K562 (cell line): Measurements from ENCODE around the gene AQP2. TPM values are rescaled to one million over a fixed set of nuclear protein-coding genes. Genes with fewer than 3 reads are reported as not detected.
A peak's percentile ranks its signal among the peaks of the same experiment; 100 is the strongest.

Experiments used
- ATAC-seq: fragments of 200-7000 bp; cut with Tn5 transposase; 3 replicates; pipeline ENCODE4 v1.9.1; 2020; ENCODE audit warnings: moderate library complexity
- BruUV-seq: library from RNA; stranded (reverse); fragments of 400-500 nt; replicated peaks from 2 replicates; lab custom pipeline; 2021; lab: Mats Ljungman, UMichigan
- CTCF ChIA-PET: fragments of 300-600 bp; formaldehyde crosslinking; extraction: SDS; loops from one replicate; lab custom pipeline; 2021; ENCODE audit warnings: low intra/inter-chr PET ratio; lab: Yijun Ruan, JAX
- POLR2A ChIA-PET: fragments of 300-600, 350-650 bp; sonication (Branson Sonifier 250); formaldehyde crosslinking; extraction: SDS; loops from one replicate; lab custom pipeline; 2021; ENCODE audit warnings: antibody characterized with exemption, inconsistent platforms; lab: Yijun Ruan, JAX
- DNase-seq, 4 experiments: peaks; one replicate each; pipeline versions ENCODE4 v3.0.0 to v3.0.0-alpha.2; 2011 to 2018; ENCODE audit warnings: low spot score in 3 of 4, mixed read lengths in 3 of 4; ENCODE audit errors: extremely low read depth in 1 of 4
- FAIRE-seq: peaks from 2 replicates; lab custom pipeline; 2011; peaks lifted over from hg19 to GRCh38; lab: Jason Lieb, UNC
- H2AFZ ChIP-seq: 2 replicates; pipeline ENCODE4 v1.6.0; 2011; ENCODE audit warnings: low read depth, low read length, control low read depth, inconsistent platforms
- H3K27ac ChIP-seq: fragments of 200-600 bp; 3 replicates; pipeline ENCODE4 v1.8.0; 2011; ENCODE audit warnings: low read depth, mild to moderate bottlenecking, control low read depth, inconsistent platforms, low read length, moderate library complexity, mixed read lengths; ENCODE audit errors: extremely low read depth
- H3K27me3 ChIP-seq, 2 experiments: fragments of 300-600 bp in 1 of 2; 2 replicates in 1 of 2; 3 replicates in 1 of 2; pipeline versions ENCODE4 v1.6.0 to v1.8.0; 2011; ENCODE audit warnings: inconsistent platforms in 2 of 2, low read length in 2 of 2, mild to moderate bottlenecking in 1 of 2, mixed read lengths in 1 of 2, moderate library complexity in 1 of 2; ENCODE audit not compliant: control insufficient read depth in 2 of 2, insufficient read depth in 2 of 2
- H3K36me3 ChIP-seq: fragments of 300-600 bp; 3 replicates; pipeline ENCODE4 v1.8.0; 2011; ENCODE audit warnings: mild to moderate bottlenecking, low read length, inconsistent platforms; ENCODE audit not compliant: control insufficient read depth, insufficient read depth
- H3K4me1 ChIP-seq, 2 experiments: fragments of 200-600 bp in 1 of 2; replicated peaks in 1 of 2; 2 replicates in 1 of 2; 3 replicates in 1 of 2; pipeline versions ENCODE4 v1.5.1 to v1.8.0; 2011; ENCODE audit warnings: inconsistent platforms in 2 of 2, low read length in 2 of 2, mild to moderate bottlenecking in 1 of 2, mixed read lengths in 1 of 2, moderate library complexity in 1 of 2; ENCODE audit not compliant: control insufficient read depth in 2 of 2, insufficient read depth in 2 of 2
- H3K4me2 ChIP-seq: 2 replicates; pipeline ENCODE4 v1.6.1; 2011; ENCODE audit warnings: low read length, control low read depth, inconsistent platforms, mixed read lengths; ENCODE audit not compliant: insufficient read depth
- H3K4me3 ChIP-seq: fragments of 200-600 bp; sonication (generic), shearing (Covaris generic); 2 replicates; pipeline ENCODE4 v1.5.1; 2016; ENCODE audit warnings: control low read depth, inconsistent platforms
- H3K79me2 ChIP-seq: fragments of 200-600 bp; 3 replicates; pipeline ENCODE4 v1.8.0; 2011; ENCODE audit warnings: low read length, inconsistent platforms; ENCODE audit not compliant: control insufficient read depth, insufficient read depth
- H3K9ac ChIP-seq, 2 experiments: 2 replicates each; pipeline versions ENCODE4 v1.6.0 to v1.6.1; 2011; ENCODE audit warnings: low read depth in 2 of 2, low read length in 2 of 2, control low read depth in 1 of 2, inconsistent platforms in 1 of 2, mild to moderate bottlenecking in 1 of 2, mixed read lengths in 1 of 2; ENCODE audit not compliant: insufficient read depth in 1 of 2
- H3K9me1 ChIP-seq: one replicate; pipeline ENCODE4 v1.6.0; 2011; ENCODE audit warnings: inconsistent platforms, mild to moderate bottlenecking, low read length, moderate library complexity; ENCODE audit not compliant: control insufficient read depth, insufficient read depth
- H3K9me3 ChIP-seq: replicated peaks from 2 replicates; pipeline ENCODE4 v1.5.1; 2011; ENCODE audit warnings: low read depth, low read length, inconsistent platforms; ENCODE audit not compliant: control insufficient read depth, insufficient read depth
- H4K20me1 ChIP-seq: replicated peaks from 2 replicates; pipeline ENCODE4 v1.6.1; 2011; ENCODE audit warnings: low read length, inconsistent platforms, mixed read lengths; ENCODE audit not compliant: control insufficient read depth, insufficient read depth
- ARID1B ChIP-seq: fragments of 450-650 bp; IDR thresholded peaks from 2 replicates; pipeline ENCODE4 v1.6.1; 2016; ENCODE audit warnings: antibody characterized with exemption, mild to moderate bottlenecking, inconsistent platforms
- CBFA2T3 ChIP-seq: fragments of 450-650 bp; IDR thresholded peaks from 2 replicates; pipeline ENCODE4 v1.6.1; 2017
- CTBP1 ChIP-seq: fragments of 450-650 bp; IDR thresholded peaks from 2 replicates; pipeline ENCODE4 v1.6.1; 2016; ENCODE audit warnings: borderline replicate concordance
- DPF2 ChIP-seq: fragments of 450-650 bp; IDR thresholded peaks from 2 replicates; pipeline ENCODE4 v1.6.1; 2016
- HNRNPH1 ChIP-seq: fragments of 200-400 bp; formaldehyde crosslinking; optimal IDR thresholded peaks from 2 replicates; pipeline ENCODE3; 2017; ENCODE audit warnings: low read depth, mild to moderate bottlenecking, low read length, moderate library complexity
- KDM1A ChIP-seq, 2 experiments: fragments of 450-650 bp; IDR thresholded peaks; 2 replicates each; pipeline ENCODE4 v1.6.1; 2016; ENCODE audit warnings: mild to moderate bottlenecking in 2 of 2
- MEIS2 ChIP-seq: fragments of 450-650 bp; IDR thresholded peaks from 2 replicates; pipeline ENCODE4 v1.6.1; 2014; ENCODE audit warnings: mild to moderate bottlenecking; ENCODE audit not compliant: partially characterized antibody
- NFIC ChIP-seq: fragments of 450-650 bp; IDR thresholded peaks from 2 replicates; pipeline ENCODE4 v1.6.1; 2017; ENCODE audit warnings: mild to moderate bottlenecking, inconsistent platforms
- NR2C2 ChIP-seq, 2 experiments: fragments of 200-800 bp in 1 of 2; sonication (Bioruptor generic) in 1 of 2; sonication (generic) in 1 of 2; formaldehyde crosslinking in 1 of 2; IDR thresholded peaks; 2 replicates each; pipeline versions ENCODE4 v1.6.1 to v1.8.0; 2016 to 2022; ENCODE audit warnings: mild to moderate bottlenecking in 1 of 2, missing compliant biosample characterization in 1 of 2, missing genetic modification characterization in 1 of 2, missing genetic modification reagents in 1 of 2
- PKNOX1 ChIP-seq: fragments of 450-650 bp; IDR thresholded peaks from 2 replicates; pipeline ENCODE4 v1.6.1; 2016
- TEAD1 ChIP-seq, 2 experiments: fragments of 450-650 bp in 1 of 2; sonication (generic) in 1 of 2; formaldehyde crosslinking; IDR thresholded peaks; 2 replicates each; pipeline versions ENCODE4 v1.4.0 to v1.8.0; 2020 to 2022; ENCODE audit warnings: mild to moderate bottlenecking in 2 of 2, missing genetic modification reagents in 1 of 2
- ZNF239 ChIP-seq: fragments of 250-450 bp; sonication (Bioruptor Pico); IDR thresholded peaks from 2 replicates; pipeline ENCODE4 v1.4.0; 2020; ENCODE audit warnings: mild to moderate bottlenecking
- ZNF644 ChIP-seq: fragments of 200-800 bp; sonication (Bioruptor generic); IDR thresholded peaks from 2 replicates; pipeline ENCODE4 v1.6.1; 2016; ENCODE audit warnings: low read depth, missing genetic modification characterization, missing compliant biosample characterization
- WGBS: fragments of 100-300 bp; shearing (Covaris generic); methylation state at CpG from one replicate; pipeline ENCODE4 v1.1.6; 2016; ENCODE audit warnings: low coverage, mixed read lengths; ENCODE audit not compliant: insufficient coverage; ENCODE audit errors: missing lambda C conversion rate; 5-methylcytosine and 5-hydroxymethylcytosine counted together
- in situ Hi-C: fragments of 300-500 bp; cut with MboI; formaldehyde crosslinking; loops from 4 replicates; pipeline ENCODE4 v1.15.0; 2018; ENCODE audit warnings: inconsistent platforms, mixed read lengths
- intact Hi-C: fragments of 100-400 bp; cut with micrococcal nuclease; formaldehyde crosslinking; loops from 2 replicates; pipeline ENCODE4 v1.14.2; 2022
- polyA plus RNA-seq, 8 experiments: library from polyadenylated mRNA; depleted of rRNA in 4 of 8; stranded (reverse) in 5 of 8; unstranded in 3 of 8; fragments of >200 nt; fragmentation: Nextera tagmentation in 2 of 8; fragmentation: Illumina TruSeq in 1 of 8; extraction: Ambion mirVana in 2 of 8; extraction: Trizol in 1 of 8; gene quantifications; 2 replicates each; pipeline versions ENCODE4 v1.2.1 to v1.2.3, GENCODE V29; 2011 to 2014; ENCODE audit warnings: inconsistent platforms in 1 of 8, missing spikeins in 1 of 8
- total RNA-seq, 7 experiments: library from RNA; depleted of rRNA in 6 of 7; stranded (reverse); fragments of >200 nt in 6 of 7; fragmentation: Illumina TruSeq in 2 of 7; extraction: Trizol in 2 of 7; gene quantifications; 2 replicates each; pipeline versions ENCODE4 v1.2.1 to v1.2.3, GENCODE V29; 2011 to 2021; ENCODE audit warnings: low replicate concordance in 1 of 7
- TF ChIP-seq, protein P1 (sequence below), 2 experiments: IDR thresholded peaks; 2 replicates each; pipeline ENCODE4 v1.6.1; 2011; ENCODE audit warnings: borderline replicate concordance in 1 of 2, control low read depth in 1 of 2, low read depth in 1 of 2, low read length in 1 of 2, mild to moderate bottlenecking in 1 of 2, mixed read lengths in 1 of 2, moderate library complexity in 1 of 2; ENCODE audit not compliant: insufficient read depth in 1 of 2, insufficient read length in 1 of 2, poor library complexity in 1 of 2, severe bottlenecking in 1 of 2; ENCODE audit errors: extremely low read depth in 1 of 2
- TF ChIP-seq, protein P2 (sequence below), 2 experiments: IDR thresholded peaks in 1 of 2; conservative IDR thresholded peaks in 1 of 2; 2 replicates each; pipeline ENCODE4 v1.6.1; 2016; ENCODE audit warnings: low read depth in 2 of 2, mild to moderate bottlenecking in 1 of 2, missing compliant biosample characterization in 1 of 2, missing genetic modification characterization in 1 of 2, moderate library complexity in 1 of 2

Gene AQP2
- total and polyA plus RNA-seq, 9 of the 15 experiments (the other 6 are each of a cell fraction or from before 2014, with no cell fraction given): not detected

DNA sequence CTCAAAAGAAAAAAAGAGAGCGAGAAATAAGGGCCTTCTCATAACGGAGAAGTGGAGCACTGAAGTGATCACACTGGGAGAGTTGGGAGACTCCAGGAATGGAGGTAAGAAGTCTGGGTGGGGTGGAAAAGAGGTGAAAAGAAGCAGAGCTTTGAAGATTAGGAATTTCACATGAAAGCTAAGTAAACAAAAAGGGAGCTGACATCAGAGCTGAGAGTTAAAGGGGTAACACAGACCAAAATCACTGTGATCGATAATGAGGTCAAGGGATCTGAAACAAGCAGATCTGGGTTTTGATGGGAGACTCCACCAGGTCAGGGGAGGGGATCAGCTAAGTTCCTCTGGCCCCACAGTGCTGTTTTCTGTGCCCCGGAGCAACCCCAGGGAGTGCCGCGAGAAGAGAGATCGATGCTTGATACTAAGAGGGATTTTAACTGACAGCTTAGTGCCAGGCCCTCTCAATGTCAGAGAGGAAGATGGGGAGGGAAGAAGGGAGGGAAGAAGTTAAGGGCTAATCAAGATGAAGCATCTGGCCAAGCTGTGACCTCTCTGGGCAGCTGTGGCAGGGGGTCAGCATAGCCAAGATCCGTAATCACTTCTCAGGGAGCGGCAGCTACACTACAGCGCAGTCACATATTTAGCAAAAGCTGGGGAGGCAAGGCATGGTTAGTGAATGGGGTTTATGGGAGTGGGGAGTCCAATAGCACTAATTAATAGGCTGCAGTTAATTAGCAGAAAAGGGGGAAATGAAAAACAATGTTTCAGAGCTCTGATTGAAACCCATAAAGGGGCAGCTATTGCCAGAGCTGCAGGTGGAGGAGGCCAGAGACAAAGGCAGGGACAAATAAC is 30.2 kb downstream of the AQP2 start:
- Histone ChIP-seq H3K4me1 (peaks cover 26% of the 10 kb centered on the region in 2 experiments), H3K79me2 (no peaks in the 10 kb centered on the region), H3K9me1 (no peaks in the 10 kb centered on the region), H3K27ac (no peak overlapping the region), H3K9me3 (no peaks in the 10 kb centered on the region), H2AFZ (no peak overlapping the region), H4K20me1 (peaks cover 5% of the 10 kb centered on the region), H3K27me3 (no peaks in the 10 kb centered on the region), H3K9ac (peak overlapping the region in 1 of 2 experiments; percentile 11; a peak in 1 of 4 replicates), H3K36me3 (peaks cover 10% of the 10 kb centered on the region; the same call in 2 of the 3 replicates), H3K4me2 (no peak overlapping the region), H3K4me3 (no peak overlapping the region)
- ATAC-seq (no peak; the same call in none of the 3 replicates), DNase-seq (peak in 3 of 4 experiments; percentile 33 to 42 (median 40)), FAIRE-seq (peak; percentile 11)
- POLR2A ChIA-PET: interaction anchor here (0.6 to 2.1 kb wide), 6 partner anchors 14 to 187 kb away, joined by 3 to 14 read pairs (median 4); partner anchors contain the start of genes CERS5 and RACGAP1
- CTCF ChIA-PET: no interaction called here
- intact Hi-C loops: loop anchor here (5.0 kb wide), 1 partner anchor 47 kb away; the partner anchor contains the start of gene RACGAP1
- no TSS peak for BruUV-seq
- in situ Hi-C loops: no loop called here
- 15% methylated on average over 8 of the region's 10 CpGs for WGBS
- peak; percentile 11; the same call in 1 of the 2 replicates for TF ChIP-seq NFIC
- TF ChIP-seq CBFA2T3: peak; percentile 65
- TF ChIP-seq ZNF644: no peak
- TF ChIP-seq PKNOX1: peak; percentile 89
- TF ChIP-seq ARID1B: peak; percentile 68
- no peak for TF ChIP-seq NR2C2 (CRISPR knock-in tag; IDR thresholded peaks at IDR 0.05)
- 0 out of 2 replicates have a peak, but pooled peaks have one; percentile 38 for TF ChIP-seq NR2C2 (tag; IDR thresholded peaks at IDR 0.05)
- no peak for TF ChIP-seq TEAD1 (CRISPR knock-in tag; IDR thresholded peaks at IDR 0.05)
- TF ChIP-seq, protein P1, sequence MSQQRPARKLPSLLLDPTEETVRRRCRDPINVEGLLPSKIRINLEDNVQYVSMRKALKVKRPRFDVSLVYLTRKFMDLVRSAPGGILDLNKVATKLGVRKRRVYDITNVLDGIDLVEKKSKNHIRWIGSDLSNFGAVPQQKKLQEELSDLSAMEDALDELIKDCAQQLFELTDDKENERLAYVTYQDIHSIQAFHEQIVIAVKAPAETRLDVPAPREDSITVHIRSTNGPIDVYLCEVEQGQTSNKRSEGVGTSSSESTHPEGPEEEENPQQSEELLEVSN (IDR thresholded peaks at IDR 0.05; ENCODE audit: borderline replicate concordance in 1 of 2, extremely low read depth in 1 of 2, insufficient read depth in 1 of 2, insufficient read length in 1 of 2, low read depth in 1 of 2, low read length in 1 of 2, poor library complexity in 1 of 2, severe bottlenecking in 1 of 2): no peak
- TF ChIP-seq, protein P2, sequence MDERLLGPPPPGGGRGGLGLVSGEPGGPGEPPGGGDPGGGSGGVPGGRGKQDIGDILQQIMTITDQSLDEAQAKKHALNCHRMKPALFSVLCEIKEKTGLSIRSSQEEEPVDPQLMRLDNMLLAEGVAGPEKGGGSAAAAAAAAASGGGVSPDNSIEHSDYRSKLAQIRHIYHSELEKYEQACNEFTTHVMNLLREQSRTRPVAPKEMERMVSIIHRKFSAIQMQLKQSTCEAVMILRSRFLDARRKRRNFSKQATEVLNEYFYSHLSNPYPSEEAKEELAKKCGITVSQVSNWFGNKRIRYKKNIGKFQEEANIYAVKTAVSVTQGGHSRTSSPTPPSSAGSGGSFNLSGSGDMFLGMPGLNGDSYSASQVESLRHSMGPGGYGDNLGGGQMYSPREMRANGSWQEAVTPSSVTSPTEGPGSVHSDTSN (CRISPR knock-in tag; IDR thresholded peaks at IDR 0.05; ENCODE audit: low read depth): no peak
- TF ChIP-seq, protein P2 (tag; conservative IDR thresholded peaks at IDR 0.05; ENCODE audit: low read depth): peak; percentile 42; the same call in 1 of the 2 replicates
- TF ChIP-seq HNRNPH1: no peak
- 0 out of 2 replicates have a peak, but pooled peaks have one; percentile 15 for TF ChIP-seq DPF2
- TF ChIP-seq KDM1A (IDR thresholded peaks at IDR 0.05): peak in 1 of 2 experiments; percentile 47; a peak in 1 of 4 replicates
- TF ChIP-seq CTBP1: peak; percentile 87
- TF ChIP-seq ZNF239: no peak
- peak; percentile 42 for TF ChIP-seq MEIS2
